GM23338 (cell line): ENCODE data around the gene WASL. TPM values are rescaled to one million over a fixed set of nuclear protein-coding genes. Genes with fewer than 3 reads are reported as not detected.

Experiments
- ATAC-seq: fragments of 200-7000 bp; cut with Tn5 transposase; 3 replicates; pipeline ENCODE4 v1.9.1; 2020
- DNase-seq: peaks from one replicate; pipeline ENCODE4 v3.0.0-alpha.2; 2015; ENCODE audit warnings: low spot score
- H2AFZ ChIP-seq: fragments of 200-600 bp; sonication (generic); 2 replicates; pipeline ENCODE4 v1.8.0; 2016; ENCODE audit warnings: antibody characterized with exemption, mild to moderate bottlenecking, moderate library complexity
- H3F3A ChIP-seq: fragments of 200-600 bp; sonication (generic); replicated peaks from 2 replicates; pipeline ENCODE4 v1.8.0; 2017; ENCODE audit warnings: antibody characterized with exemption, mixed run types, low read depth
- H3K27ac ChIP-seq: fragments of 200-600 bp; sonication (generic); 2 replicates; pipeline ENCODE4 v1.6.1; 2016; ENCODE audit warnings: low read depth
- H3K27me3 ChIP-seq: fragments of 200-600 bp; sonication (generic); 2 replicates; pipeline ENCODE4 v1.8.0; 2016; ENCODE audit warnings: mild to moderate bottlenecking, mixed run types, moderate library complexity; ENCODE audit not compliant: insufficient read depth
- H3K36me3 ChIP-seq: fragments of 200-600 bp; sonication (generic); 2 replicates; pipeline ENCODE4 v1.8.0; 2016; ENCODE audit warnings: mild to moderate bottlenecking; ENCODE audit not compliant: insufficient read depth
- H3K4me1 ChIP-seq: fragments of 200-600 bp; sonication (generic); 2 replicates; pipeline ENCODE4 v1.8.0; 2016; ENCODE audit warnings: mild to moderate bottlenecking, moderate library complexity; ENCODE audit not compliant: insufficient read depth
- H3K4me2 ChIP-seq: fragments of 200-600 bp; sonication (generic); 2 replicates; pipeline ENCODE4 v1.7.1; 2017; ENCODE audit warnings: mixed run types
- H3K4me3 ChIP-seq: fragments of 200-600 bp; sonication (generic); 2 replicates; pipeline ENCODE4 v1.6.1; 2016; ENCODE audit warnings: mixed run types
- H3K79me2 ChIP-seq: fragments of 200-600 bp; sonication (generic); replicated peaks from 2 replicates; pipeline ENCODE4 v1.8.0; 2017; ENCODE audit warnings: mild to moderate bottlenecking; ENCODE audit not compliant: insufficient read depth
- H3K9me2 ChIP-seq: fragments of 200-600 bp; sonication (generic); 2 replicates; pipeline ENCODE4 v1.8.0; 2017; ENCODE audit not compliant: insufficient read depth
- H4K20me1 ChIP-seq: fragments of 200-600 bp; sonication (generic); replicated peaks from 2 replicates; pipeline ENCODE4 v1.8.0; 2017; ENCODE audit warnings: mild to moderate bottlenecking; ENCODE audit not compliant: insufficient read depth
- H3K27ac Mint-ChIP-seq: 2 replicates; pipeline ENCODE4 v1.8.0; 2020; ENCODE audit warnings: inconsistent platforms, mild to moderate bottlenecking, moderate library complexity, mixed read lengths
- H3K27me3 Mint-ChIP-seq: 3 replicates; pipeline ENCODE4 v1.8.0; 2022; ENCODE audit warnings: low read depth, mild to moderate bottlenecking, moderate library complexity, mixed read lengths, inconsistent platforms; ENCODE audit not compliant: insufficient read depth, poor library complexity
- H3K36me3 Mint-ChIP-seq: 3 replicates; pipeline ENCODE4 v1.8.0; 2021; ENCODE audit warnings: low read depth, mild to moderate bottlenecking, inconsistent platforms, moderate library complexity, mixed read lengths
- H3K4me1 Mint-ChIP-seq: 3 replicates; pipeline ENCODE4 v1.8.0; 2020; ENCODE audit warnings: mild to moderate bottlenecking, inconsistent platforms, mixed read lengths
- H3K4me3 Mint-ChIP-seq: 3 replicates; pipeline ENCODE4 v1.8.0; 2021; ENCODE audit warnings: moderate library complexity, mild to moderate bottlenecking, inconsistent platforms, mixed read lengths
- H3K9me3 Mint-ChIP-seq: 3 replicates; pipeline ENCODE4 v1.8.0; 2020; ENCODE audit warnings: moderate library complexity, mild to moderate bottlenecking, inconsistent platforms, mixed read lengths
- CREB1 ChIP-seq: fragments of 250-450 bp; sonication (Bioruptor Pico); IDR thresholded peaks from 2 replicates; pipeline ENCODE4 v1.5.0; 2020; ENCODE audit warnings: low read depth, mild to moderate bottlenecking, moderate library complexity
- CTCF ChIP-seq, 2 experiments: fragments of 200-600 bp in 1 of 2; sonication (generic) in 1 of 2; conservative IDR thresholded peaks; 2 replicates each; pipeline versions ENCODE4 v1.5.1 to v1.6.1; 2016 to 2017; ENCODE audit warnings: antibody characterized with exemption in 2 of 2, low read depth in 2 of 2, mild to moderate bottlenecking in 2 of 2, moderate library complexity in 1 of 2
- ETS1 ChIP-seq: IDR thresholded peaks from 2 replicates; pipeline ENCODE4 v1.6.1; 2016; ENCODE audit warnings: antibody characterized with exemption
- EZH2 ChIP-seq: fragments of 200-600 bp; sonication (generic); IDR thresholded peaks from one replicate; pipeline ENCODE4 v1.8.0; 2017; ENCODE audit warnings: antibody characterized with exemption, mild to moderate bottlenecking, low read depth; ENCODE audit not compliant: unreplicated experiment
- EZH2phosphoT487 ChIP-seq: fragments of 200-600 bp; sonication (generic); IDR thresholded peaks from one replicate; pipeline ENCODE4 v1.8.1; 2018; ENCODE audit warnings: antibody characterized with exemption; ENCODE audit not compliant: unreplicated experiment
- JUNB ChIP-seq: IDR thresholded peaks from one replicate; pipeline ENCODE4 v1.6.1; 2016; ENCODE audit warnings: antibody characterized with exemption; ENCODE audit not compliant: unreplicated experiment
- NANOG ChIP-seq: IDR thresholded peaks from 2 replicates; pipeline ENCODE4 v1.6.1; 2016; ENCODE audit warnings: antibody characterized with exemption, borderline replicate concordance
- POLR2AphosphoS5 ChIP-seq: IDR thresholded peaks from 2 replicates; pipeline ENCODE4 v1.6.1; 2016; ENCODE audit warnings: antibody characterized with exemption, low read depth
- STAT1 ChIP-seq: IDR thresholded peaks from one replicate; pipeline ENCODE4 v1.6.1; 2016; ENCODE audit warnings: antibody characterized with exemption; ENCODE audit not compliant: unreplicated experiment
- ZNF114 ChIP-seq: fragments of 250-450 bp; sonication (Bioruptor Pico); IDR thresholded peaks from 2 replicates; pipeline ENCODE4 v1.5.0; 2020; ENCODE audit warnings: mild to moderate bottlenecking, moderate library complexity
- ZNF331 ChIP-seq: fragments of 250-450 bp; sonication (Bioruptor Pico); IDR thresholded peaks from 2 replicates; pipeline ENCODE4 v1.5.0; 2020; ENCODE audit warnings: low read depth, mild to moderate bottlenecking, moderate library complexity
- ZNF462 ChIP-seq: fragments of 250-450 bp; sonication (Bioruptor Pico); IDR thresholded peaks from 2 replicates; pipeline ENCODE4 v1.5.0; 2020; ENCODE audit warnings: mild to moderate bottlenecking, moderate library complexity
- polyA plus RNA-seq: library from polyadenylated mRNA; unstranded; fragments of >200 nt; fragmentation: Nextera tagmentation; extraction: Ambion mirVana; gene quantifications from 2 replicates; pipeline ENCODE4 v1.2.1, GENCODE V29; 2016
- total RNA-seq: library from RNA; depleted of rRNA; stranded (reverse); fragments of >200 nt; shearing (Covaris generic); gene quantifications from 2 replicates; pipeline ENCODE4 v1.2.3, GENCODE V29; 2014
- TF ChIP-seq, protein P1 (sequence below): IDR thresholded peaks from one replicate; pipeline ENCODE4 v1.6.1; 2018; ENCODE audit warnings: antibody characterized with exemption; ENCODE audit not compliant: unreplicated experiment

The WASL gene
- total and polyA plus RNA-seq, 2 experiments from 2014 or later, result 36.4 to 45.3 TPM

GRCh38 chr7:123669485-123669884 is 79.3 kb downstream of the WASL start:
- Histone ChIP-seq H3K4me1 (peaks cover 16% of the 10 kb centered on the region; the same call in 1 of the 2 replicates), H3F3A (no peaks in the 10 kb centered on the region), H2AFZ (0 out of 2 replicates have a peak overlapping the region, but pooled peaks have one; percentile 14), H3K4me3 (no peak overlapping the region), H4K20me1 (no peaks in the 10 kb centered on the region), H3K36me3 (no peaks in the 10 kb centered on the region), H3K79me2 (no peaks in the 10 kb centered on the region), H3K9me2 (peaks cover 7% of the 10 kb centered on the region; the same call in 1 of the 2 replicates), H3K27me3 (no peaks in the 10 kb centered on the region), H3K4me2 (no peak overlapping the region), H3K27ac (no peak overlapping the region)
- no peak for ATAC-seq
- Mint-ChIP-seq H3K4me1 (peaks cover 18% of the 10 kb centered on the region), H3K36me3 (no peaks in the 10 kb centered on the region), H3K27me3 (no peaks in the 10 kb centered on the region), H3K27ac (no peak overlapping the region), H3K4me3 (no peak overlapping the region), H3K9me3 (no peaks in the 10 kb centered on the region)
- TF ChIP-seq JUNB (no peak), ETS1 (no peak), ZNF331 (CRISPR knock-in tag) (no peak), POLR2AphosphoS5 (no peak), ZNF462 (no peak), EZH2 (no peak), ZNF114 (CRISPR knock-in tag) (no peak), CREB1 (CRISPR knock-in tag) (no peak), NANOG (no peak), STAT1 (no peak), EZH2phosphoT487 (no peak), CTCF (conservative IDR thresholded peaks at IDR 0.05; ENCODE audit: low read depth in 2 of 2) (no peak)
- TF ChIP-seq, protein P1, sequence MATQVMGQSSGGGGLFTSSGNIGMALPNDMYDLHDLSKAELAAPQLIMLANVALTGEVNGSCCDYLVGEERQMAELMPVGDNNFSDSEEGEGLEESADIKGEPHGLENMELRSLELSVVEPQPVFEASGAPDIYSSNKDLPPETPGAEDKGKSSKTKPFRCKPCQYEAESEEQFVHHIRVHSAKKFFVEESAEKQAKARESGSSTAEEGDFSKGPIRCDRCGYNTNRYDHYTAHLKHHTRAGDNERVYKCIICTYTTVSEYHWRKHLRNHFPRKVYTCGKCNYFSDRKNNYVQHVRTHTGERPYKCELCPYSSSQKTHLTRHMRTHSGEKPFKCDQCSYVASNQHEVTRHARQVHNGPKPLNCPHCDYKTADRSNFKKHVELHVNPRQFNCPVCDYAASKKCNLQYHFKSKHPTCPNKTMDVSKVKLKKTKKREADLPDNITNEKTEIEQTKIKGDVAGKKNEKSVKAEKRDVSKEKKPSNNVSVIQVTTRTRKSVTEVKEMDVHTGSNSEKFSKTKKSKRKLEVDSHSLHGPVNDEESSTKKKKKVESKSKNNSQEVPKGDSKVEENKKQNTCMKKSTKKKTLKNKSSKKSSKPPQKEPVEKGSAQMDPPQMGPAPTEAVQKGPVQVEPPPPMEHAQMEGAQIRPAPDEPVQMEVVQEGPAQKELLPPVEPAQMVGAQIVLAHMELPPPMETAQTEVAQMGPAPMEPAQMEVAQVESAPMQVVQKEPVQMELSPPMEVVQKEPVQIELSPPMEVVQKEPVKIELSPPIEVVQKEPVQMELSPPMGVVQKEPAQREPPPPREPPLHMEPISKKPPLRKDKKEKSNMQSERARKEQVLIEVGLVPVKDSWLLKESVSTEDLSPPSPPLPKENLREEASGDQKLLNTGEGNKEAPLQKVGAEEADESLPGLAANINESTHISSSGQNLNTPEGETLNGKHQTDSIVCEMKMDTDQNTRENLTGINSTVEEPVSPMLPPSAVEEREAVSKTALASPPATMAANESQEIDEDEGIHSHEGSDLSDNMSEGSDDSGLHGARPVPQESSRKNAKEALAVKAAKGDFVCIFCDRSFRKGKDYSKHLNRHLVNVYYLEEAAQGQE, result no peak
- no peak for DNase-seq
